Gastroesophageal sphincter (tissue), 3 donors: Measurements from ENCODE around the gene SPOCD1.

Experiments used
- EP300 ChIP-seq: sonication (generic); formaldehyde crosslinking; IDR thresholded peaks from one replicate; pipeline ENCODE4 v1.6.1; 2017; ENCODE audit warnings: antibody characterized with exemption, mild to moderate bottlenecking
- POLR2AphosphoS5 ChIP-seq: sonication (generic); formaldehyde crosslinking; IDR thresholded peaks from one replicate; pipeline ENCODE4 v1.6.1; 2017; ENCODE audit warnings: antibody characterized with exemption
- TF ChIP-seq, protein P1 (sequence below), 4 experiments: fragments of 200-600 bp in 2 of 4; fragments of 450-650 bp in 2 of 4; sonication (generic) in 1 of 4; IDR thresholded peaks; one replicate each; pipeline ENCODE4 v1.5.1; 2017 to 2019; ENCODE audit warnings: antibody characterized with exemption in 4 of 4, mild to moderate bottlenecking in 2 of 4, moderate library complexity in 2 of 4

- TF ChIP-seq EP300: no peak
- TF ChIP-seq, protein P1, sequence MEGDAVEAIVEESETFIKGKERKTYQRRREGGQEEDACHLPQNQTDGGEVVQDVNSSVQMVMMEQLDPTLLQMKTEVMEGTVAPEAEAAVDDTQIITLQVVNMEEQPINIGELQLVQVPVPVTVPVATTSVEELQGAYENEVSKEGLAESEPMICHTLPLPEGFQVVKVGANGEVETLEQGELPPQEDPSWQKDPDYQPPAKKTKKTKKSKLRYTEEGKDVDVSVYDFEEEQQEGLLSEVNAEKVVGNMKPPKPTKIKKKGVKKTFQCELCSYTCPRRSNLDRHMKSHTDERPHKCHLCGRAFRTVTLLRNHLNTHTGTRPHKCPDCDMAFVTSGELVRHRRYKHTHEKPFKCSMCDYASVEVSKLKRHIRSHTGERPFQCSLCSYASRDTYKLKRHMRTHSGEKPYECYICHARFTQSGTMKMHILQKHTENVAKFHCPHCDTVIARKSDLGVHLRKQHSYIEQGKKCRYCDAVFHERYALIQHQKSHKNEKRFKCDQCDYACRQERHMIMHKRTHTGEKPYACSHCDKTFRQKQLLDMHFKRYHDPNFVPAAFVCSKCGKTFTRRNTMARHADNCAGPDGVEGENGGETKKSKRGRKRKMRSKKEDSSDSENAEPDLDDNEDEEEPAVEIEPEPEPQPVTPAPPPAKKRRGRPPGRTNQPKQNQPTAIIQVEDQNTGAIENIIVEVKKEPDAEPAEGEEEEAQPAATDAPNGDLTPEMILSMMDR (IDR thresholded peaks at IDR 0.05): no peak
- no peak for TF ChIP-seq POLR2AphosphoS5
These were observed 40.3 kb upstream of the SPOCD1 start for GRCh38 chr1:31856140-31856539.
